HG03097 (cell line): Measurements from ENCODE around the gene CATSPER3.

Experiments used
- ATAC-seq: cut with Tn5 transposase; IDR thresholded peaks from one replicate; pipeline ENCODE4 v1.9.1; 2021; ENCODE audit not compliant: unreplicated experiment, low FRiP score

CATSPER3 gene

DNA sequence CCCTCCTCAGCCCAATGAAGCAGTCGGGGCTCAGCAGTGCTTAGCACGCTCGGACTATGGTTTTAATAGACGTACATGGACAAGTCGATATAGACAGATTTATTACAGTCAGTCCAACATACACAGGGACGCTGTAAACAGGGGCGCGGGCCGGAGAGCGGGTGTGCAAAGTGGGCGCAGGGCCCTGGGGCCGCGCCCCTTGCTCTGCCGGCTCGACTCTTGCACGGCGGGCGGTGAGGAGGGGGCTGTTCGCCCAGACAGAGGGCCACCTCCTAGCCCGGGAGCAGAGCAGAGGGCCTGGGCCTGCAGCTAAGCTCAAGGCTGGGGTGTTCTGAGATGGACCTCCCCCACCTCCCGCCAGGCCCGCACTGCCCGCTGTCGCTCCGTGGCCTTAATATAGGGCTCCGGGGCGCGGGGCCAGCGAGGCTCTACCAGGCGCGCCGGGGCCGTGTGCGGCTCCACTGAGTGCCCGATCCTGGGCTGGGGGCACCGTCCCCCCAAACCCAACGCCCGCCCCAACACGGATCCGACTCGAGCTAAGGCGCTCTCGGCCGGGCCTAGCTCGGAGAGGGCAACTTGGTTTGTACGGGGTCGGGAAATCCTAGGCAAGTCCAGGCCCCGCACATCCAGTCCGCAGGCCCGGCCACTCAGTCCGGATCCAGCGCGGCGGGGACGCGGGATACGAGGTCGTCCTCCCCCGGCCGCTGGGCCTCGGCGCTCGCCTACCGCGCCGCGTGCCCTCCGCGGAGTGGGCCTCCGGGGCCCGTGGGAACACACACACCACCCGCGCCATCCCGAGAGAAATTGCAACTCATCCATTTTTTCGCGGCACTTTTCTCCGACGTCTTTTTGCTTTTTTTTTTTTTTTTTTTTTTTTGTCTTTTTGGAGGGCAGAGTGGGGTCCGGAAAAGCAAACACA lies 60.2 kb downstream of the CATSPER3 start:
- no peak for ATAC-seq

DNA sequence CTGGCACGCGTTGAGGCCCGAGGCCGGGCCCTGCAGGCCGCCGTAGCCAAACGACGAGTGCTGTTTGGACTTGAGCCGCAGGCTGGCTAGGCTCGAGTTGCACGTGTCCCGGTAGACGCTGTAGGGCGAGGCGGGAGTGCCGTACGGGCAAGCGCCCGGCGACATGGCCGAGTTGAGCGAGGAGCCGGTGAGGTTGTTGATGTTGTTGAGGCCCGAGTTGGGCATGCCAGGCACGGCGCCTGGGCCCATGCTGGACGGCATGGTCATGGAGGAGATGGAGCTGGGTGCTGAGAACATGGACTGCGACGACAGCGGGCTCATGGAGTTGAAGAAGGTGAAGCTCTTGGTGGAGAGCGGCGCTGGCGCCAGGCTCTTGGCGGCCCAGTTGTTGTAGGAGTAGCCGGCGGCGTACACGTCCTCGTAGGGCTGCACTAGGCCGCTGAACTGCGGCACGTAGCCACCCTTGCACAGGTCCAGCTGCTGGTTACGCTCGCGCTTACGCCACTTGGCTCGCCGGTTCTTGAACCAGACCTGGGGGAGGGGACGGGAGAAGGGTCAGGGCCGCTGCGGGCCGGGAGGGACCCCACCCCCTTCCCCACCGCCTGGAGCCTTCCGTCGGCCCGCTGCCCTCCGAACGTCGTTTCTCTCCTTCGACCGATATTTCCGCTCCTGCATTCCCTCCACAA lies 61.2 kb downstream of the CATSPER3 start:
- no peak for ATAC-seq

DNA sequence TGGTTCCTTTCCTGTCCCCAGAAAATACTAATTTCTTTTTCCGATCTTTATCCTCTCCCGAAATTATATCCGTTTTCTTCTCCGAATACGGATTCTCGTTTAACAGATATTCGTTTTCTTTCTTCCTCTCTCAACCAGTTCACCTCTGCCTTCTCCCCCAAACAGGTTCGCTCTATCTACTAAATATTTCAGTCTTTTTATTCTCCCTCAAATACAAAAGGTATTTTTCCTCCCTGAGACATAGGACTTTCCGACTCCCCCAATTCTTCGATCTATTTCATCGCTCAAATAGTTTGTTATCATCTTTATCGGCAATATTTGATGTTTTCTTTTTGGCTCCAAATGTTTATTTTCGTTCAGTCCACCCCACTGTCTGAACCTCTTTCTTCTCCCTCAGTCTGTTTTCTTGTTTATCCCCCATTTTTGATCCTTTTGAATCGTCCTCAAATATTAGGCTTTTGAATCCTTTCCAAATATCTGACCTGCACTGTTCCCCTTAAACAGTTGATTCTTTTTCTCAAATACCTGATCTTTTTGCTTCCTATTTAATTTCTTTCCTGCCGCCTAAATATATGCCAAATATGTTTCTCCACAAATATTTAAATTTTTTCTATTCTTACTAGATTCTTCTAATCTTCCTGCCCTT lies 61.9 kb downstream of the CATSPER3 start:
- no peak for ATAC-seq

GRCh38 chr5:135030123-135030955 lies 62.6 kb downstream of the CATSPER3 start:
- no peak for ATAC-seq

- ATAC-seq, result no peak
These were observed 63.5 kb downstream of the CATSPER3 start for GRCh38 chr5:135030956-135031812.

- ATAC-seq, result no peak
These were observed 64.3 kb downstream of the CATSPER3 start for GRCh38 chr5:135031813-135032694.

DNA sequence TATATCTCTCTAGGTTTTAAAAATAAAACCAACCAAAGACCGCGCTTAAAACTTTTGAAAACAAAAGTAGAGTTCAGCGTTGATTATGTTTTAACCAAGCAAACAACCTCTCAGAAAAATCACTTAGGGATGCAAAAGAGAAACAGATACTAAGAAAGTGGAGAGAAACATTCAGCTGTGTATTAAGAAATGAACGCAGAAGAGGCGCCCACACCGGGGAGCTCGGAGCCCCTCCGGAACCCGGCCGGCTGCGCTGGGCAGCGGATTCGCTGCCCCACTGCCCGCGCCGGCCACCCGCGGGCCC lies 64.9 kb downstream of the CATSPER3 start:
- no peak for ATAC-seq

- ATAC-seq, result no peak
These were observed 65.5 kb downstream of the CATSPER3 start for GRCh38 chr5:135032999-135033861.

- no peak for ATAC-seq
These were observed 66.2 kb downstream of the CATSPER3 start, which contains the start of gene PITX1 for GRCh38 chr5:135033901-135034235. Gene PITX1 (minus strand): TSS chr5:135034228. CDS start chr5:135033881, 347 bp downstream.

DNA sequence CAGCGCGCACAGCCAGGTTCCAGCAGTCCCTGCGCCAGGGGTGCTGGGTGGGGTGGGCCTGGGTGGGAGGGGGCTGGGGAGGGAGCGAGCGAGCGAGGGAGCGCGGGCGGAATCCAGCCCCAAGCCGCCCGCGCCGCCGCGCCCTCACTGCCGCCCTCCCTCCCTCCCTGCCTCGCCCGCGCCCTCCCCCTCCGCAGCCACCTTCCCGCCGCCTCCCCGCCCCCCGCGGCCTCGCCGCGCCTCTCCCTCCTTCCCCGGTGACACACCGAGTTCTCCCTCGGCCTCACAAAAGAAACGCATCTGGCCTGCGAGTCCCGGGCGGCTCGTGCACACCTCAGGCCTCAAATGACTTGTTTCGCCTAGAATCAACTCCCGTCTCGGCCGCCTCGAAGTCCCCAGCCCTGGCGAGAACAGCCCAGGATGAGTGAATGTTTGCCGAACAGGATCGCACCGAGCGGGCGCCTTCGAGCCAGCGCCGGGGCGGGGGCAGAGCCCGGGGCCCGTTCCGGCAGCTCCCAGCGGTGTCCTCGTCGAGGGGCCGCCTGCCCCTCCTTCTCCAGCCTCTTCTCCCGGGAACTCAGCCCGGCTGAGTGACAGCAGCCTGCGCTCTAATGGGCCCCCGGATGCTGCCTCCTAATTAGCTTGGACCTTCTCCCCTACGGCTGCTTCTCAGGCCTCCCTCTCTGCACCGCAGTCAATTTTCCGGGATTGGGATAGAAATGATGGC lies 66.7 kb downstream of the CATSPER3 start:
- no peak for ATAC-seq

- no peak for ATAC-seq
These were observed 67.4 kb downstream of the CATSPER3 start for GRCh38 chr5:135034963-135035677.

DNA sequence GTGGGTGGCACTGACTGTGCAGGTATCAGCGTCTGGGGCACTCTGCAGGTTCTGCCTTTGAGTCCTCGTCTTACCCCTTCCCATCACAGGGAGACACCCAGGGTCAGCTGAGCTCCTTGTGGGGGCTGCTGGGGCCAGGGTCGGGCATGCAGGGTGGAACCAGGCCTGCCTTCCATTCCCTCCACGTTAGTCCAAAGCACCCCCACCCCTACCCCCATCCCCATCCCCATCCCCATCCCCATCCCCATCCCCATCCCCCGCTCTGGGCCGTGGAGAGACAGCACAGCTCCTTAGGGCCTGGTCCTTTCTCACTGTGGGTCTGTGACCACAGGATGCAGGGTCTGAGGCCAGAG lies 67.9 kb downstream of the CATSPER3 start:
- ATAC-seq, result no peak

DNA sequence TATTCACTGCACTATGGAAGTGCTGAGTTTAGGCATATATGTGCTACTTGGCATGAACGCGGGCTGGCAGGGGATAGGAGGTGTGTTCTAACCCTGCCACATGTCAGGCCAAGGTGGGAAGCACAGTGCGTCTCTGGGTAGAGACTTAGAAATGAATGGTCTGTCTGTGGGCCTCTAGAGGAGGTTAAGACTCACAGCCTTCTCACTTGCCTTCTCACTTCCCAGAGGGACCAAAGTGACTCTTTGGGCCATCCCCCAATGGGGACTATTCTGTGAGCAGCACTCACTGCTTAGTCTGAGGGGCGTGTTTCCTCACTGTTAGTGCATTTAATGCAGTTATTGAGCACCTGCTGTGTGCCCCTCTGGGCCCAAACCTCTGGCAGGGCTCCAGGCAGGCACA lies 68.7 kb downstream of the CATSPER3 start:
- ATAC-seq, result no peak

GRCh38 chr5:135037519-135038204 lies 70.0 kb downstream of the CATSPER3 start:
- no peak for ATAC-seq

GRCh38 chr5:135038205-135038812 lies 70.6 kb downstream of the CATSPER3 start:
- ATAC-seq, result no peak

- no peak for ATAC-seq
These were observed 71.1 kb downstream of the CATSPER3 start for GRCh38 chr5:135038813-135039270.
